A673 (cell line): ENCODE data around the gene STXBP4. TPM values are rescaled to one million over a fixed set of nuclear protein-coding genes. Genes with fewer than 3 reads are reported as not detected.

Source experiments
- BruUV-seq: library from RNA; stranded (reverse); fragments of 400-500 nt; replicated peaks from 2 replicates; lab custom pipeline; 2021; lab: Mats Ljungman, UMichigan
- CTCF ChIA-PET: fragments of 300-600 bp; sonication (Branson Sonifier 250); formaldehyde crosslinking; loops from one replicate; lab custom pipeline; 2022; ENCODE audit warnings: antibody characterized with exemption; lab: Charles Lee
- POLR2A ChIA-PET: fragments of 300-600 bp; sonication (Branson Sonifier 250); formaldehyde crosslinking; loops from one replicate; lab custom pipeline; 2022; ENCODE audit warnings: antibody characterized with exemption; ENCODE audit not compliant: low non-redundant PET; lab: Charles Lee
- DNase-seq: peaks from one replicate; pipeline ENCODE4 v3.0.0-alpha.2; 2015; ENCODE audit warnings: low spot score
- H3K27ac ChIP-seq: fragments of 200-600 bp; sonication (generic); 2 replicates; pipeline ENCODE4 v1.5.1; 2016; ENCODE audit warnings: mixed run types, low read depth, mild to moderate bottlenecking, mixed read lengths, antibody characterized with exemption, low read length; ENCODE audit not compliant: poor library complexity, severe bottlenecking
- H3K27me3 ChIP-seq: fragments of 200-600 bp; sonication (generic); replicated peaks from 2 replicates; pipeline ENCODE4 v1.6.1; 2017; ENCODE audit warnings: mixed run types, low read depth, mild to moderate bottlenecking, mixed read lengths, antibody characterized with exemption, low read length; ENCODE audit not compliant: insufficient read depth, poor library complexity
- H3K36me3 ChIP-seq: fragments of 200-600 bp; sonication (generic); 2 replicates; pipeline ENCODE4 v1.6.1; 2016; ENCODE audit warnings: mixed run types, mild to moderate bottlenecking, mixed read lengths, antibody characterized with exemption, low read length; ENCODE audit not compliant: insufficient read depth, poor library complexity, severe bottlenecking
- H3K4me1 ChIP-seq: fragments of 200-600 bp; sonication (generic); 2 replicates; pipeline ENCODE4 v1.6.1; 2017; ENCODE audit warnings: mixed run types, mild to moderate bottlenecking, mixed read lengths, antibody characterized with exemption, low read length; ENCODE audit not compliant: insufficient read depth, poor library complexity, severe bottlenecking
- H3K4me3 ChIP-seq: fragments of 200-600 bp; sonication (generic); 2 replicates; pipeline ENCODE4 v1.5.1; 2016; ENCODE audit warnings: low read depth, mixed run types, mild to moderate bottlenecking, mixed read lengths, low read length; ENCODE audit not compliant: poor library complexity, severe bottlenecking
- H3K9me3 ChIP-seq: fragments of 200-600 bp; sonication (generic); 2 replicates; pipeline ENCODE4 v1.6.1; 2016; ENCODE audit warnings: mixed run types, low read depth, mild to moderate bottlenecking, mixed read lengths, antibody characterized with exemption, low read length; ENCODE audit not compliant: poor library complexity, severe bottlenecking
- EZH2 ChIP-seq: fragments of 200-600 bp; sonication (generic); IDR thresholded peaks from 2 replicates; pipeline ENCODE4 v1.6.1; 2017; ENCODE audit warnings: borderline replicate concordance, low read depth, mild to moderate bottlenecking, mixed read lengths, antibody characterized with exemption, low read length; ENCODE audit not compliant: poor library complexity, severe bottlenecking
- intact Hi-C: fragments of 100-400 bp; cut with micrococcal nuclease; formaldehyde crosslinking; loops from one replicate; pipeline ENCODE4 v1.10.0; 2022; ENCODE audit not compliant: unreplicated experiment
- total RNA-seq: library from RNA; stranded (reverse); gene quantifications from 2 replicates; pipeline ENCODE4 v1.2.3, GENCODE V29; 2021
- TF ChIP-seq, protein P1 (sequence below): fragments of 300-800, 200-600 bp; sonication (generic); conservative IDR thresholded peaks from 2 replicates; pipeline ENCODE4 v1.5.1; 2017; ENCODE audit warnings: low read depth, mild to moderate bottlenecking, antibody characterized with exemption, low read length, moderate library complexity, mixed read lengths

STXBP4 gene
- total RNA-seq, 1 experiment from 2014 or later: 24.2 TPM

DNA sequence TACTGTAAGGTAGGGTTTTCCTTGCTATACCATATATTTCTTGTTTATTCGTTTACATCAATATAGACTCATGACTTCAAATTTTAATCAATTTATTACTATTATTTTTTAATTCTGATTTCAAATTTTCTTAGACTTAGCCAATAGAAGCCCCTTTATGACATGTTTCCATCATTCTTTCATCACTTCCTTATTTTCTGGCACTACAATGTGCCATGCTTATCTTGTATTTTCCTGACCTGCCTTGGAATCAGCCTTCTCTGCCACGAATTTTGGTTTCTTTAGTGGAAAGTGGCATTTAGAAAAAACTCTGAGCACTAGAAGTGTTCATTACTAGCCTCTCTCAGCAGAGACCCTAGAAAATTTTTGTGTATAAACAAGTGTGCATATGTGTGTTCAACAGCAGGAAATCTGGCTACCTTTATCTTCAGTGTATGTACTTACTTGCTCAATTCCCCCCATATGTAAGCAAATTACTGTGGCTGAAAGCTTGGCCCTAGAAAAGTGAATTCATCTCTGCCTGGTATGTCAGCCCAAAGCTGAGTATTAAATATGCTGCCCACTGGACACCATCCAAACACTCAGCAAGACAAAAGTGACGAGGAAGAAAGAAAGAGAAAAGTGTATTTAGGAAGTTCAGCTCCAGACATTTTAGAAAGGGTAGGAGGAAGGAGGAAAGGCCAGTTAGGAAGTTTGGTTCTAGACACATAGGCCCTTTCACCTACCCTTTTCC lies 4.0 kb downstream of the STXBP4 start:
- Histone ChIP-seq H3K9me3 (no peaks in the 10 kb centered on the region), H3K27ac (peak overlapping the region; percentile 3), H3K27me3 (no peaks in the 10 kb centered on the region), H3K36me3 (no peaks in the 10 kb centered on the region), H3K4me1 (peaks cover 8% of the 10 kb centered on the region), H3K4me3 (no peak overlapping the region)
- DNase-seq: no peak
- POLR2A ChIA-PET: no interaction called here
- TF ChIP-seq, protein P1, sequence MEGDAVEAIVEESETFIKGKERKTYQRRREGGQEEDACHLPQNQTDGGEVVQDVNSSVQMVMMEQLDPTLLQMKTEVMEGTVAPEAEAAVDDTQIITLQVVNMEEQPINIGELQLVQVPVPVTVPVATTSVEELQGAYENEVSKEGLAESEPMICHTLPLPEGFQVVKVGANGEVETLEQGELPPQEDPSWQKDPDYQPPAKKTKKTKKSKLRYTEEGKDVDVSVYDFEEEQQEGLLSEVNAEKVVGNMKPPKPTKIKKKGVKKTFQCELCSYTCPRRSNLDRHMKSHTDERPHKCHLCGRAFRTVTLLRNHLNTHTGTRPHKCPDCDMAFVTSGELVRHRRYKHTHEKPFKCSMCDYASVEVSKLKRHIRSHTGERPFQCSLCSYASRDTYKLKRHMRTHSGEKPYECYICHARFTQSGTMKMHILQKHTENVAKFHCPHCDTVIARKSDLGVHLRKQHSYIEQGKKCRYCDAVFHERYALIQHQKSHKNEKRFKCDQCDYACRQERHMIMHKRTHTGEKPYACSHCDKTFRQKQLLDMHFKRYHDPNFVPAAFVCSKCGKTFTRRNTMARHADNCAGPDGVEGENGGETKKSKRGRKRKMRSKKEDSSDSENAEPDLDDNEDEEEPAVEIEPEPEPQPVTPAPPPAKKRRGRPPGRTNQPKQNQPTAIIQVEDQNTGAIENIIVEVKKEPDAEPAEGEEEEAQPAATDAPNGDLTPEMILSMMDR: no peak
- no peak for TF ChIP-seq EZH2
- intact Hi-C loops: no loop called here
- CTCF ChIA-PET: no interaction called here
- BruUV-seq: no TSS peak

DNA sequence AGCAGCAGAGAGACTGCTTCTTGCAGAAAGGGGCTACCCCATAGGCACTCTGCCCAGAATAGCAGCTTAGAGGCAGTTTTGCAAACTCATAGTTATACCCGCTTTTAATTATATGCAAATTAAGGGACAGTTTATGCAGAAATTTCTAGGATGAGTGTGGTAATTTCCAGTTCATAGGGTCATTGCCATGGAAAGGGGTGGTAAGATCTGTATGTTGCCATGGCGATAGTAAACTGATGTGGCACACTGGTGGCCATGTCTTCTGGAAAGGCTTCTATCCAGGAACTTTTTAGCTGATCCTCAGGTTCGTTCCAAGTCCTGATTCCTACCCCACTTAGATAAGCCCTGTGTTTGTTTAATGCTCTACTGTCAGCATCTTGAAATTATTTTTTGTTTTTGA lies 6.2 kb downstream of the STXBP4 start:
- Histone ChIP-seq H3K27me3 (no peaks in the 10 kb centered on the region), H3K9me3 (peaks cover 3% of the 10 kb centered on the region), H3K27ac (no peak overlapping the region), H3K4me3 (no peak overlapping the region), H3K36me3 (no peaks in the 10 kb centered on the region), H3K4me1 (peaks cover 4% of the 10 kb centered on the region)
- ChIA-PET POLR2A (no interaction called here), CTCF (no interaction called here)
- TF ChIP-seq, protein P1: no peak
- TF ChIP-seq EZH2: no peak
- no peak for DNase-seq
- no TSS peak for BruUV-seq
- intact Hi-C loops: no loop called here

DNA sequence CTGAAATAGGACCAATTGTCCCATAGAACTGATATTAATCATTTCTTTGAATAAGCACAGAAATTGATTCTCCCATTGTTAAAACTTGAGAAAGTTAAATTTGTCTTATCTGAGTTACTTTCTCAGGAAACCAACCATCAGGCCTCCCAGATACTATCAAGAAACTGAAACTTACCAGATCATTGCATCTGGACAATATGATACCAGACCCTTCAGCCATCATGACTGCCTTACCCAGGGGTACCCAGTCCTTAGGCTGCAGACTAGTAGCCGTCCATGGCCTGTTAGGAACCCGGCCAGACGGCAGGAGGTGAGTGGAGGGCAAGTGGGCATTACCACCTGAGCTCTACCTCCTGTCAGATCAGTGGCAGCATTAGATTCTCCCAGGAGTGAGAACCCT lies 7.8 kb downstream of the STXBP4 start:
- DNase-seq: no peak
- intact Hi-C loops: no loop called here
- Histone ChIP-seq H3K9me3 (peaks cover 16% of the 10 kb centered on the region), H3K27me3 (no peaks in the 10 kb centered on the region), H3K4me1 (no peaks in the 10 kb centered on the region), H3K4me3 (no peak overlapping the region), H3K27ac (no peak overlapping the region), H3K36me3 (no peaks in the 10 kb centered on the region)
- no TSS peak for BruUV-seq
- CTCF ChIA-PET: no interaction called here
- TF ChIP-seq EZH2: no peak
- TF ChIP-seq, protein P1: no peak
- POLR2A ChIA-PET: interaction anchor here (0.7 kb wide), 1 partner anchor 71 kb away, joined by 3 read pairs; no protein-coding TSS in a partner anchor
